HepG2 (cell line): ENCODE measurements around the gene KANK4. TPM values are rescaled to one million over a fixed set of nuclear protein-coding genes. Genes with fewer than 3 reads are reported as not detected.

Source experiments
- BRCA1 ChIP-seq: sonication (generic); formaldehyde crosslinking; IDR thresholded peaks from 2 replicates; pipeline ENCODE4 v1.4.0; 2020; ENCODE audit warnings: missing genetic modification reagents
- ELF4 ChIP-seq: sonication (generic); formaldehyde crosslinking; IDR thresholded peaks from 2 replicates; pipeline ENCODE4 v1.5.0; 2020; ENCODE audit warnings: missing genetic modification reagents, mild to moderate bottlenecking, moderate library complexity, borderline replicate concordance
- GTF3A ChIP-seq: sonication (generic); formaldehyde crosslinking; conservative IDR thresholded peaks from 2 replicates; pipeline ENCODE4 v1.4.0; 2020; ENCODE audit warnings: mild to moderate bottlenecking, missing genetic modification reagents
- HNF4A ChIP-seq: sonication (generic); formaldehyde crosslinking; IDR thresholded peaks from 2 replicates; pipeline ENCODE4 v1.4.0; 2020; ENCODE audit warnings: missing genetic modification reagents
- JUND ChIP-seq: sonication (generic); formaldehyde crosslinking; IDR thresholded peaks from 2 replicates; pipeline ENCODE4 v1.8.0; 2022; ENCODE audit warnings: mild to moderate bottlenecking, missing genetic modification reagents
- MAFF ChIP-seq: IDR thresholded peaks from 2 replicates; pipeline ENCODE4 v1.6.1; 2011; ENCODE audit warnings: low read depth, low read length, improper control_type of control experiment
- MAFG ChIP-seq: sonication (generic); formaldehyde crosslinking; IDR thresholded peaks from 2 replicates; pipeline ENCODE4 v1.5.1; 2020; ENCODE audit warnings: mild to moderate bottlenecking, missing genetic modification reagents
- MTA1 ChIP-seq: sonication (generic); formaldehyde crosslinking; IDR thresholded peaks from 2 replicates; pipeline ENCODE4 v1.4.0; 2020; ENCODE audit warnings: missing genetic modification reagents, mild to moderate bottlenecking, borderline replicate concordance
- POLR2AphosphoS5 ChIP-seq: IDR thresholded peaks from 2 replicates; pipeline ENCODE4 v1.6.1; 2012; ENCODE audit warnings: low read depth, low read length
- RAD51 ChIP-seq: fragments of 450-650 bp; IDR thresholded peaks from 2 replicates; pipeline ENCODE4 v1.6.1; 2016; ENCODE audit warnings: borderline replicate concordance
- REL ChIP-seq: sonication (generic); formaldehyde crosslinking; conservative IDR thresholded peaks from 2 replicates; pipeline ENCODE4 v1.8.0; 2022; ENCODE audit warnings: mild to moderate bottlenecking, missing genetic modification reagents, moderate library complexity
- SETDB1 ChIP-seq: sonication (generic); formaldehyde crosslinking; IDR thresholded peaks from 2 replicates; pipeline ENCODE4 v1.5.1; 2020; ENCODE audit warnings: missing genetic modification reagents, mild to moderate bottlenecking, borderline replicate concordance
- SKI ChIP-seq: fragments of 450-650 bp; IDR thresholded peaks from one replicate; pipeline ENCODE4 v1.6.1; 2018; ENCODE audit warnings: mild to moderate bottlenecking; ENCODE audit not compliant: partially characterized antibody
- YEATS4 ChIP-seq: sonication (generic); formaldehyde crosslinking; IDR thresholded peaks from 2 replicates; pipeline ENCODE4 v1.4.0; 2020; ENCODE audit warnings: missing genetic modification reagents, borderline replicate concordance
- ZC3H4 ChIP-seq: sonication (generic); formaldehyde crosslinking; IDR thresholded peaks from 2 replicates; pipeline ENCODE4 v1.4.0; 2020; ENCODE audit warnings: missing genetic modification reagents, borderline replicate concordance
- ZFP1 ChIP-seq: IDR thresholded peaks from 2 replicates; pipeline ENCODE4 v1.6.1; 2016
- ZFY ChIP-seq: sonication (generic); formaldehyde crosslinking; IDR thresholded peaks from 2 replicates; pipeline ENCODE4 v1.4.0; 2020; ENCODE audit warnings: missing genetic modification reagents
- ZNF263 ChIP-seq: sonication (generic); formaldehyde crosslinking; IDR thresholded peaks from 2 replicates; pipeline ENCODE4 v1.4.0; 2020; ENCODE audit warnings: missing genetic modification reagents
- ZNF607 ChIP-seq: sonication (generic); formaldehyde crosslinking; IDR thresholded peaks from 2 replicates; pipeline ENCODE4 v1.5.1; 2020; ENCODE audit warnings: missing genetic modification reagents, mild to moderate bottlenecking, borderline replicate concordance
- ZNF704 ChIP-seq: sonication (generic); formaldehyde crosslinking; IDR thresholded peaks from 2 replicates; pipeline ENCODE4 v1.8.1; 2023; ENCODE audit warnings: mild to moderate bottlenecking, inconsistent platforms, moderate library complexity, missing genetic modification reagents, borderline replicate concordance
- ZNF737 ChIP-seq: sonication (generic); formaldehyde crosslinking; IDR thresholded peaks from 2 replicates; pipeline ENCODE4 v1.5.0; 2020; ENCODE audit warnings: missing genetic modification reagents, mild to moderate bottlenecking, borderline replicate concordance
- polyA plus RNA-seq, 8 experiments: library from polyadenylated mRNA; depleted of rRNA in 3 of 8; stranded (reverse) in 7 of 8; unstranded in 1 of 8; fragments of >200 nt; fragmentation: Illumina TruSeq in 4 of 8; extraction: Trizol in 4 of 8; gene quantifications; 2 replicates each; pipeline versions ENCODE4 v1.2.1 to v1.2.3, GENCODE V29; 2011 to 2016; ENCODE audit warnings: low read depth in 4 of 8, missing spikeins in 1 of 8, mixed read lengths in 1 of 8; ENCODE audit not compliant: insufficient read depth in 1 of 8
- total RNA-seq, 5 experiments: library from RNA; depleted of rRNA; stranded (reverse); fragments of >200 nt; fragmentation: Illumina TruSeq; extraction: Trizol; gene quantifications; 2 replicates each; pipeline ENCODE4 v1.2.3, GENCODE V29; 2016; ENCODE audit warnings: low read depth in 1 of 5
- TF ChIP-seq, protein P1 (sequence below): sonication (generic); formaldehyde crosslinking; IDR thresholded peaks from 2 replicates; pipeline ENCODE4 v1.5.0; 2020; ENCODE audit warnings: mild to moderate bottlenecking, missing genetic modification reagents
- TF ChIP-seq, protein P2 (sequence below): sonication (generic); formaldehyde crosslinking; IDR thresholded peaks from 2 replicates; pipeline ENCODE4 v1.4.0; 2020; ENCODE audit warnings: missing genetic modification reagents
- TF ChIP-seq, protein P3 (sequence below): sonication (generic); formaldehyde crosslinking; IDR thresholded peaks from 2 replicates; pipeline ENCODE4 v1.5.0; 2020; ENCODE audit warnings: mild to moderate bottlenecking, missing genetic modification reagents, borderline replicate concordance

The KANK4 gene
- total and polyA plus RNA-seq, 2 of the 13 experiments (the other 11 are each of a cell fraction or from before 2014, with no cell fraction given), result 16.1 to 25.7 TPM

DNA sequence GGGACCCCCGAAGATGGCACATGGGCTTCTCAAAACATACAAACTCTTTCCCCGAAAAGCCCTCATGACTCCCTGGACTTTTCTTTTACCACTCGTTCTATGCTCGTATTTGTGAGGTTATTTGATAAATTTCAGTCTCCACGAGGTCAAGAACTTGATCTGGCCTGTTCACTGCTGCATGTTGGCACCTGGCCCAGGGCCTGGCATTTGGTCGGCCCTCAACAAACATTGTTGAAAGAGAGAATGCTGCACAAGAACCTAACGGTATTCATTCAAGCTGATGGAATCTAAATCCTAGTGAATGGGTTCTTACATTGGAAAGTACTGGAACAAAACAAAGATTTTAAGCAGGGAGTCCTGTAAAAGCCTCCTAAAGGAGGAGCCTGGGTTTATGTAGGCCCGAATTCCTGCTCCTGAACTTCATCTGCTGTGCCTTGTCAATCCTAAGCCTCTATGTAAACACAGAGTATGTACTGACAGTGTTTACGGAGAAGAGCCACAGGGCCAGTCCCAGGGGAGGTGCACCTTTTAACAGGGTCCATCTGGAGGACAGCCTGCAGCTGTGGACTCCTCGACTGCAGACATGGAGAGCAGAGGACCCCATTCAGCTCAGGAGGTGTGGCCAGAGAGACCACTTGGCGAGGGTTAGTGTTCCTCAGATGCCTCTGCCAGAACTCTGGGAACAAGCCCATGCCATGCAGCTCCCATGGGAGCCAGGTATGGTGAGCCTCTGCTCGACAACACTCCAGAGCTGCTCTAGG, 77.7 kb downstream of the KANK4 start (continued):
- TF ChIP-seq ELF4 (CRISPR knock-in tag) (0 out of 2 replicates have a peak, but pooled peaks have one; percentile 25), RAD51 (no peak), ZNF263 (peak; percentile 72), SETDB1 (no peak), ZFY (CRISPR knock-in tag) (peak; percentile 76), ZNF704 (CRISPR knock-in tag) (no peak), JUND (CRISPR knock-in tag) (peak; percentile 41), BRCA1 (CRISPR knock-in tag) (no peak), MTA1 (CRISPR knock-in tag) (peak; percentile 36; the same call in 1 of the 2 replicates), MAFG (no peak), HNF4A (CRISPR knock-in tag) (peak; percentile 85), POLR2AphosphoS5 (no peak), SKI (peak; percentile 55), ZFP1 (CRISPR knock-in tag) (no peak), ZNF607 (CRISPR knock-in tag) (no peak), YEATS4 (0 out of 2 replicates have a peak, but pooled peaks have one; percentile 30), REL (no peak), MAFF (no peak), GTF3A (CRISPR knock-in tag) (no peak), ZNF737 (CRISPR knock-in tag) (no peak), ZC3H4 (CRISPR knock-in tag) (no peak)
- TF ChIP-seq, protein P1, sequence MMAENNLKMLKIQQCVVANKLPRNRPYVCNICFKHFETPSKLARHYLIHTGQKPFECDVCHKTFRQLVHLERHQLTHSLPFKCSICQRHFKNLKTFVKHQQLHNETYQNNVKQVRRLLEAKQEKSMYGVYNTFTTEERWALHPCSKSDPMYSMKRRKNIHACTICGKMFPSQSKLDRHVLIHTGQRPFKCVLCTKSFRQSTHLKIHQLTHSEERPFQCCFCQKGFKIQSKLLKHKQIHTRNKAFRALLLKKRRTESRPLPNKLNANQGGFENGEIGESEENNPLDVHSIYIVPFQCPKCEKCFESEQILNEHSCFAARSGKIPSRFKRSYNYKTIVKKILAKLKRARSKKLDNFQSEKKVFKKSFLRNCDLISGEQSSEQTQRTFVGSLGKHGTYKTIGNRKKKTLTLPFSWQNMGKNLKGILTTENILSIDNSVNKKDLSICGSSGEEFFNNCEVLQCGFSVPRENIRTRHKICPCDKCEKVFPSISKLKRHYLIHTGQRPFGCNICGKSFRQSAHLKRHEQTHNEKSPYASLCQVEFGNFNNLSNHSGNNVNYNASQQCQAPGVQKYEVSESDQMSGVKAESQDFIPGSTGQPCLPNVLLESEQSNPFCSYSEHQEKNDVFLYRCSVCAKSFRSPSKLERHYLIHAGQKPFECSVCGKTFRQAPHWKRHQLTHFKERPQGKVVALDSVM (CRISPR knock-in tag), result no peak; the same call in 1 of the 2 replicates
- TF ChIP-seq, protein P2, sequence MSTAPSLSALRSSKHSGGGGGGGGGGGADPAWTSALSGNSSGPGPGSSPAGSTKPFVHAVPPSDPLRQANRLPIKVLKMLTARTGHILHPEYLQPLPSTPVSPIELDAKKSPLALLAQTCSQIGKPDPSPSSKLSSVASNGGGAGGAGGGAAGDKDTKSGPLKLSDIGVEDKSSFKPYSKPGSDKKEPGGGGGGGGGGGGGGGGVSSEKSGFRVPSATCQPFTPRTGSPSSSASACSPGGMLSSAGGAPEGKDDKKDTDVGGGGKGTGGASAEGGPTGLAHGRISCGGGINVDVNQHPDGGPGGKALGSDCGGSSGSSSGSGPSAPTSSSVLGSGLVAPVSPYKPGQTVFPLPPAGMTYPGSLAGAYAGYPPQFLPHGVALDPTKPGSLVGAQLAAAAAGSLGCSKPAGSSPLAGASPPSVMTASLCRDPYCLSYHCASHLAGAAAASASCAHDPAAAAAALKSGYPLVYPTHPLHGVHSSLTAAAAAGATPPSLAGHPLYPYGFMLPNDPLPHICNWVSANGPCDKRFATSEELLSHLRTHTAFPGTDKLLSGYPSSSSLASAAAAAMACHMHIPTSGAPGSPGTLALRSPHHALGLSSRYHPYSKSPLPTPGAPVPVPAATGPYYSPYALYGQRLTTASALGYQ (CRISPR knock-in tag), result peak; percentile 68; the same call in 1 of the 2 replicates
- TF ChIP-seq, protein P3, sequence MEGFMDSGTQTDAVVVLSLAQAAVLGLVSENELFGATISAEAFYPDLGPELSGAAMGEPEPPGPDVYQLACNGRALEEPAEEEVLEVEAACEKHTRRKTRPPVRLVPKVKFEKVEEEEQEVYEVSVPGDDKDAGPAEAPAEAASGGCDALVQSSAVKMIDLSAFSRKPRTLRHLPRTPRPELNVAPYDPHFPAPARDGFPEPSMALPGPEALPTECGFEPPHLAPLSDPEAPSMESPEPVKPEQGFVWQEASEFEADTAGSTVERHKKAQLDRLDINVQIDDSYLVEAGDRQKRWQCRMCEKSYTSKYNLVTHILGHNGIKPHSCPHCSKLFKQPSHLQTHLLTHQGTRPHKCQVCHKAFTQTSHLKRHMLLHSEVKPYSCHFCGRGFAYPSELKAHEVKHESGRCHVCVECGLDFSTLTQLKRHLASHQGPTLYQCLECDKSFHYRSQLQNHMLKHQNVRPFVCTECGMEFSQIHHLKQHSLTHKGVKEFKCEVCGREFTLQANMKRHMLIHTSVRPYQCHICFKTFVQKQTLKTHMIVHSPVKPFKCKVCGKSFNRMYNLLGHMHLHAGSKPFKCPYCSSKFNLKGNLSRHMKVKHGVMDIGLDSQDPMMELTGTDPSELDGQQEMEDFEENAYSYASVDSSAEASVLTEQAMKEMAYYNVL (CRISPR knock-in tag), result peak; percentile 71; the same call in 1 of the 2 replicates
